Measurements from ENCODE around the gene GMDS. TPM values are rescaled to one million over a fixed set of nuclear protein-coding genes. Genes with fewer than 3 reads are reported as not detected.

Gene GMDS
- total and polyA plus RNA-seq, 2 donors (not counting 3 experiments of a cell fraction or from before 2014, with no cell fraction given): 9.8 to 23.5 TPM

DNA sequence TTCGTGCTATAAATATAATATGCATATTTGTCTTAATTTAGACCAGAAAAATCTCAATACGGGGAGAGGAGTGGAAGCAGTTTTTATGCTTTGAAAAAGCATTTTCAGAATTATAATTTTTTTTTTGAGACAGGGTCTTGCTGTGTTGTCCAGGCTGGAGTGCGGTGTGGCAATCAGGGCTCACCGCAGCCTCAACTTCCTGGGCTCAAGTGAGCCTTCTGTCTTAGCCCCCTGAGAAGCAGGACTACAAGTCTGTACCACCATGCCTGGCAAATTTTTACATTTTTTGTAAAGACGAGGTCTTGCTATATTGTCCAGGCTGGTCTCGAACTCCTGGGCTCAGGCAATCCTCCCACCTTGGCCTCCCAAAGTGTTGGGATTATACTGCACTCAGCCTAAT, 438.5 kb downstream of the GMDS start:
- dilution Hi-C loops (cut with MboI; ENCODE audit: extremely low pct_ligation_motif_present, low sequenced_read_pairs) (no loop called here), intact Hi-C loops (cut with micrococcal nuclease) (no loop called here)
- H3K9me3 ChIP-seq (replicated peaks; ENCODE audit: control insufficient read depth, insufficient read depth, low read length): no peaks in the 10 kb centered on the region
- H3K79me2 ChIP-seq (ENCODE audit: control insufficient read depth, insufficient read depth, low read length): no peaks in the 10 kb centered on the region
- CTCF ChIA-PET: interaction anchor here (0.6 kb wide), 1 partner anchor 70 kb away, joined by 5 read pairs; no protein-coding TSS in a partner anchor
- no TSS peak for BruUV-seq (replicated peaks)
- H3K36me3 ChIP-seq (ENCODE audit: control insufficient read depth in 2 of 2, extremely low read depth in 1 of 2, insufficient read depth in 2 of 2, low read length in 2 of 2): no peaks in the 10 kb centered on the region
- no peak for FAIRE-seq
- POLR2A ChIA-PET: no interaction called here
- no peak overlapping the region for H2AFZ ChIP-seq (ENCODE audit: low read depth, low read length)
- no peak overlapping the region for H3K4me3 ChIP-seq (replicated peaks in 1 of 3; ENCODE audit: insufficient read depth in 1 of 3, low read depth in 1 of 3, low read length in 3 of 3)
- H3K9me1 ChIP-seq (replicated peaks; ENCODE audit: control insufficient read depth, extremely low read depth, insufficient read depth, low read length): no peaks in the 10 kb centered on the region
- no peaks in the 10 kb centered on the region for H3K27me3 ChIP-seq (ENCODE audit: control insufficient read depth in 2 of 2, insufficient read depth in 2 of 2, low read length in 2 of 2)
- H3K4me2 ChIP-seq (ENCODE audit: insufficient read depth, low read length): no peak overlapping the region
- H3K9ac ChIP-seq (replicated peaks; ENCODE audit: extremely low read depth, insufficient read depth, low read length): no peak overlapping the region
- H4K20me1 ChIP-seq (replicated peaks; ENCODE audit: control insufficient read depth, extremely low read depth, insufficient read depth, low read length): no peaks in the 10 kb centered on the region
- H3K27ac ChIP-seq (ENCODE audit: insufficient read depth, low read depth, low read length): no peak overlapping the region
- peaks cover 9% of the 10 kb centered on the region for H3K4me1 ChIP-seq (ENCODE audit: control insufficient read depth, extremely low read depth, insufficient read depth, low read length)
- TF ChIP-seq FOS (IDR thresholded peaks at IDR 0.05; ENCODE audit: borderline replicate concordance, insufficient read depth, low read length) (no peak), POLR2A (IDR thresholded peaks at IDR 0.05; ENCODE audit: low read depth, low read length) (no peak), EZH2 (IDR thresholded peaks at IDR 0.05; ENCODE audit: borderline replicate concordance, low read depth, low read length, severe bottlenecking) (no peak), POLR2AphosphoS5 (IDR thresholded peaks at IDR 0.05; ENCODE audit: insufficient read depth, low read depth, low read length) (no peak), MYC (IDR thresholded peaks at IDR 0.05; ENCODE audit: low read depth, low read length) (no peak)
- TF ChIP-seq, protein P1, sequence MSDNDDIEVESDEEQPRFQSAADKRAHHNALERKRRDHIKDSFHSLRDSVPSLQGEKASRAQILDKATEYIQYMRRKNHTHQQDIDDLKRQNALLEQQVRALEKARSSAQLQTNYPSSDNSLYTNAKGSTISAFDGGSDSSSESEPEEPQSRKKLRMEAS (IDR thresholded peaks at IDR 0.05; ENCODE audit: insufficient read depth, insufficient read length): no peak
- TF ChIP-seq, protein P2, sequence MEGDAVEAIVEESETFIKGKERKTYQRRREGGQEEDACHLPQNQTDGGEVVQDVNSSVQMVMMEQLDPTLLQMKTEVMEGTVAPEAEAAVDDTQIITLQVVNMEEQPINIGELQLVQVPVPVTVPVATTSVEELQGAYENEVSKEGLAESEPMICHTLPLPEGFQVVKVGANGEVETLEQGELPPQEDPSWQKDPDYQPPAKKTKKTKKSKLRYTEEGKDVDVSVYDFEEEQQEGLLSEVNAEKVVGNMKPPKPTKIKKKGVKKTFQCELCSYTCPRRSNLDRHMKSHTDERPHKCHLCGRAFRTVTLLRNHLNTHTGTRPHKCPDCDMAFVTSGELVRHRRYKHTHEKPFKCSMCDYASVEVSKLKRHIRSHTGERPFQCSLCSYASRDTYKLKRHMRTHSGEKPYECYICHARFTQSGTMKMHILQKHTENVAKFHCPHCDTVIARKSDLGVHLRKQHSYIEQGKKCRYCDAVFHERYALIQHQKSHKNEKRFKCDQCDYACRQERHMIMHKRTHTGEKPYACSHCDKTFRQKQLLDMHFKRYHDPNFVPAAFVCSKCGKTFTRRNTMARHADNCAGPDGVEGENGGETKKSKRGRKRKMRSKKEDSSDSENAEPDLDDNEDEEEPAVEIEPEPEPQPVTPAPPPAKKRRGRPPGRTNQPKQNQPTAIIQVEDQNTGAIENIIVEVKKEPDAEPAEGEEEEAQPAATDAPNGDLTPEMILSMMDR (IDR thresholded peaks at IDR 0.05; ENCODE audit: extremely low read depth in 1 of 2, insufficient read depth in 1 of 2, low read depth in 1 of 2, low read length in 2 of 2): no peak
- DNase-seq (ENCODE audit: low read depth, low spot score): no peak

Data from endothelial cell of umbilical vein (primary cell).